WTC11 (cell line): ENCODE measurements around the gene AVP. TPM values are rescaled to one million over a fixed set of nuclear protein-coding genes. Genes with fewer than 3 reads are reported as not detected.

Experiments used
- ATAC-seq: fragments of 200-7000 bp; cut with Tn5 transposase; 2 replicates; pipeline ENCODE4 v1.10.0; 2021; ENCODE audit warnings: mild to moderate bottlenecking, moderate library complexity
- CTCF ChIA-PET: fragments of 300-600 bp; sonication (Branson Sonifier 250); formaldehyde crosslinking; loops from one replicate; lab custom pipeline; 2021; ENCODE audit warnings: antibody characterized with exemption; lab: Charles Lee
- POLR2A ChIA-PET: fragments of 350-600 bp; sonication (Branson Sonifier 250); formaldehyde crosslinking; loops from one replicate; lab custom pipeline; 2021; ENCODE audit warnings: antibody characterized with exemption; lab: Charles Lee
- DNase-seq: peaks from one replicate; pipeline ENCODE4 v3.0.0; 2021; ENCODE audit warnings: low spot score
- H3K27ac Mint-ChIP-seq: 2 replicates; pipeline ENCODE4 v1.8.0; 2021; ENCODE audit warnings: mixed read lengths
- H3K27me3 Mint-ChIP-seq: 2 replicates; pipeline ENCODE4 v1.8.0; 2021; ENCODE audit warnings: low read depth, mild to moderate bottlenecking, moderate library complexity, mixed read lengths
- H3K36me3 Mint-ChIP-seq: 2 replicates; pipeline ENCODE4 v1.8.0; 2021; ENCODE audit warnings: mixed read lengths
- H3K4me1 Mint-ChIP-seq: 2 replicates; pipeline ENCODE4 v1.8.0; 2022; ENCODE audit warnings: mixed read lengths
- H3K4me3 Mint-ChIP-seq: 2 replicates; pipeline ENCODE4 v1.8.0; 2021; ENCODE audit warnings: mild to moderate bottlenecking, moderate library complexity, mixed read lengths
- H3K9me3 Mint-ChIP-seq: 2 replicates; pipeline ENCODE4 v1.8.0; 2021; ENCODE audit warnings: mixed read lengths
- EMX1 ChIP-seq: fragments of 250-450 bp; sonication (Bioruptor Pico); IDR thresholded peaks from 2 replicates; pipeline ENCODE4 v1.8.0; 2021; ENCODE audit warnings: mild to moderate bottlenecking
- ESRRA ChIP-seq: sonication (generic); formaldehyde crosslinking; IDR thresholded peaks from 2 replicates; pipeline ENCODE4 v1.8.1; 2022; ENCODE audit warnings: mild to moderate bottlenecking, missing genetic modification reagents, borderline replicate concordance
- FOXK1 ChIP-seq: sonication (generic); formaldehyde crosslinking; IDR thresholded peaks from 2 replicates; pipeline ENCODE4 v1.8.0; 2022; ENCODE audit warnings: mild to moderate bottlenecking, moderate library complexity, missing genetic modification reagents
- GABPB1 ChIP-seq: sonication (generic); formaldehyde crosslinking; IDR thresholded peaks from 2 replicates; pipeline ENCODE4 v1.8.1; 2023; ENCODE audit warnings: mild to moderate bottlenecking, missing genetic modification reagents
- JUN ChIP-seq: sonication (generic); formaldehyde crosslinking; IDR thresholded peaks from 2 replicates; pipeline ENCODE4 v1.8.0; 2023; ENCODE audit warnings: mild to moderate bottlenecking, missing genetic modification reagents
- KAT7 ChIP-seq: sonication (generic); formaldehyde crosslinking; IDR thresholded peaks from 2 replicates; pipeline ENCODE4 v1.8.1; 2023; ENCODE audit warnings: missing genetic modification reagents, mild to moderate bottlenecking, borderline replicate concordance
- NFYB ChIP-seq: sonication (generic); formaldehyde crosslinking; conservative IDR thresholded peaks from 2 replicates; pipeline ENCODE4 v1.8.0; 2022; ENCODE audit warnings: low read depth, missing genetic modification reagents
- SOX15 ChIP-seq: fragments of 250-450 bp; sonication (Bioruptor Pico); IDR thresholded peaks from 2 replicates; pipeline ENCODE4 v1.9.0; 2021; ENCODE audit warnings: mild to moderate bottlenecking
- TEAD1 ChIP-seq: sonication (generic); formaldehyde crosslinking; IDR thresholded peaks from 2 replicates; pipeline ENCODE4 v1.8.0; 2022; ENCODE audit warnings: mild to moderate bottlenecking, missing genetic modification reagents
- ZNF138 ChIP-seq: sonication (generic); formaldehyde crosslinking; conservative IDR thresholded peaks from 2 replicates; pipeline ENCODE4 v1.8.1; 2022; ENCODE audit warnings: mild to moderate bottlenecking, moderate library complexity, missing genetic modification reagents
- ZNF263 ChIP-seq: sonication (generic); formaldehyde crosslinking; IDR thresholded peaks from 2 replicates; pipeline ENCODE4 v1.8.1; 2022; ENCODE audit warnings: low read depth, mild to moderate bottlenecking, moderate library complexity, missing genetic modification reagents
- ZNF396 ChIP-seq: fragments of 250-450 bp; sonication (Bioruptor Pico); IDR thresholded peaks from 2 replicates; pipeline ENCODE4 v1.8.0; 2021; ENCODE audit warnings: mild to moderate bottlenecking, moderate library complexity, borderline replicate concordance
- ZNF423 ChIP-seq: fragments of 250-450 bp; sonication (Bioruptor Pico); IDR thresholded peaks from 2 replicates; pipeline ENCODE4 v2.1.2; 2022; ENCODE audit warnings: mild to moderate bottlenecking, moderate library complexity
- total RNA-seq: library from RNA; stranded (reverse); gene quantifications from 3 replicates; pipeline ENCODE4 v1.2.3, GENCODE V29; 2021
- TF ChIP-seq, protein P1 (sequence below): fragments of 250-450 bp; sonication (Bioruptor Pico); IDR thresholded peaks from 2 replicates; pipeline ENCODE4 v2.1.2; 2022; ENCODE audit warnings: mild to moderate bottlenecking, moderate library complexity
- TF ChIP-seq, protein P2 (sequence below): sonication (generic); formaldehyde crosslinking; IDR thresholded peaks from 2 replicates; pipeline ENCODE4 v1.8.0; 2023; ENCODE audit warnings: missing genetic modification reagents
- TF ChIP-seq, protein P3 (sequence below): fragments of 250-450 bp; sonication (Bioruptor Pico); IDR thresholded peaks from 2 replicates; pipeline ENCODE4 v1.9.0; 2021; ENCODE audit warnings: mild to moderate bottlenecking
- TF ChIP-seq, protein P4 (sequence below): fragments of 250-450 bp; sonication (Bioruptor Pico); IDR thresholded peaks from 2 replicates; pipeline ENCODE4 v1.9.0; 2021; ENCODE audit warnings: mild to moderate bottlenecking
- TF ChIP-seq, protein P5 (sequence below): sonication (generic); formaldehyde crosslinking; IDR thresholded peaks from 2 replicates; pipeline ENCODE4 v1.8.0; 2022; ENCODE audit warnings: mild to moderate bottlenecking, missing genetic modification reagents

AVP gene
- total RNA-seq, 1 experiment from 2014 or later, result 0.50 TPM

DNA sequence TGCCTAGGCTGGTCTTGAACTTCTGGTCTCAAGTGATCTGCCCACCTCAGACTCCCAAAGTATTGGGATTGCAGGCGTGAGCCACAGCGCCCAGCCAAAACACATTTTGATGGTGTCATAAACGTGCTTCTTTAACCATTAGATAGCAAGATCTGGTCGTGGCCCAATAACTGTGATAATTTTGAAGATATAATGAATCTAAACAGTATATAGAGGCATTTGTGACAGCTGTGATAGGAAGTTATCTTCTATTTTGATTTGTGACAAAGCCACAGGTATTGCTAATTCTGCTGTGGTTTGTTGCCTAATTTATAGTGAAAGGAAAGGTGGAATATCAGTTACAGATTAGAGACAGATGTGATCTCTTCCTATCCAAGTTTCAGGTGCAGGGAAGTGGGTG is 13.8 kb downstream of the AVP start:
- peaks cover 9% of the 10 kb centered on the region for H3K36me3 Mint-ChIP-seq
- no peak overlapping the region for H3K27ac Mint-ChIP-seq
- ChIA-PET POLR2A (no interaction called here), CTCF (no interaction called here)
- no peak for DNase-seq
- peaks cover 56% of the 10 kb centered on the region for H3K27me3 Mint-ChIP-seq
- TF ChIP-seq, protein P1, sequence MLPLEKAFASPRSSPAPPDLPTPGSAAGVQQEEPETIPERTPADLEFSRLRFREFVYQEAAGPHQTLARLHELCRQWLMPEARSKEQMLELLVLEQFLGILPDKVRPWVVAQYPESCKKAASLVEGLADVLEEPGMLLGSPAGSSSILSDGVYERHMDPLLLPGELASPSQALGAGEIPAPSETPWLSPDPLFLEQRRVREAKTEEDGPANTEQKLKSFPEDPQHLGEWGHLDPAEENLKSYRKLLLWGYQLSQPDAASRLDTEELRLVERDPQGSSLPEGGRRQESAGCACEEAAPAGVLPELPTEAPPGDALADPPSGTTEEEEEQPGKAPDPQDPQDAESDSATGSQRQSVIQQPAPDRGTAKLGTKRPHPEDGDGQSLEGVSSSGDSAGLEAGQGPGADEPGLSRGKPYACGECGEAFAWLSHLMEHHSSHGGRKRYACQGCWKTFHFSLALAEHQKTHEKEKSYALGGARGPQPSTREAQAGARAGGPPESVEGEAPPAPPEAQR (CRISPR knock-in tag), result no peak
- TF ChIP-seq ZNF423 (CRISPR knock-in tag), result no peak
- no peak for TF ChIP-seq SOX15
- TF ChIP-seq EMX1, result no peak
- TF ChIP-seq ZNF138 (CRISPR knock-in tag), result no peak
- H3K4me3 Mint-ChIP-seq, result peak overlapping the region; percentile 31; the same call in 1 of the 2 replicates
- H3K9me3 Mint-ChIP-seq, result peaks cover 18% of the 10 kb centered on the region
- peaks cover 6% of the 10 kb centered on the region for H3K4me1 Mint-ChIP-seq
- no peak for ATAC-seq

DNA sequence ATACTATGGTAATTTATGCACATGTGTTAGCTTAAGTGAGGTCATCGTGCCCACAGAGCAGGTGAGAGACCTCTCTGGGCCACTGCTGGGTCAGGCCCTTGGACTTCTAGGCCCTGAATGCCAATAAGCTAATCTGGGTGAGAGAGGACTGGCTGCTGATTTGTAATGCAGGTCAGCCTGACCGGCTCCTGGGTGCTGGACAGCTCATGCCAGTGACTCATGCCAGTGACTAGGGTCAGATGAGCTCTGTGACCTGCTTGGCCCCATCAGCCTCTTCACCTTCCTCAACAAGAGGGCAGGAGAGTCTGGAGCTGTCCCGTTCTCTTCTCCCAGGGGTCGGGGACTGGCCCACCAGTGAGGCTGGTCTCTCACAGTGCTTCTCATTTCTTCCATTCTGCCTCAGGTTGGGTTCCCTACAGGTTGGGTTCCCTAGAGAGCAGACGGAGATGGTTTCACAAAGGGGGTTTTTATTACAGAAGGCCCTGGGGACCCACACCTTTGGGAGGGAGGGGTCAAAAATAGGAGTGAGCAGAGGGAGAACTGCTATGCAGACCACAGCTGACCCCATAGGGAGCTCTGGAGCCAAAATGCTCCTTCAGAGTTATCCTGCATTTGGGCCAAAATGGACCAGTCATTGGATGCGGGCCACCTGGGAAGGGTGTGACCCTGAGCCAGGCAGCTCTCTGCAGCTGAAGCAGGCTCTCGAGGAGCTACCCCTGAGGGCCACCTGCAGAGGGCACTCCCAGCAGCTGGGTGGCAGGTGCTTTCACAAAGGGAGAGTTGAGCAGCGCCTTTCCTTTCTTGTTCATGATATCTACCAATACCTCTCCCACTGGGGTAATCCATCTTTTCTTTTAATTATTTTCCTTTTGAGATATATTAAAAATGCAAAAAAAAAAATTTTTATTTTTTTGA is 15.3 kb downstream of the AVP start:
- peaks cover 3% of the 10 kb centered on the region for H3K9me3 Mint-ChIP-seq
- CTCF ChIA-PET, result interaction anchor here (0.6 to 1.6 kb wide), 14 partner anchors 8 to 313 kb away, joined by 3 to 8 read pairs (median 4); no protein-coding TSS in a partner anchor
- peak; percentile 13; the same call in 1 of the 2 replicates for TF ChIP-seq ZNF423 (CRISPR knock-in tag)
- TF ChIP-seq, protein P2, sequence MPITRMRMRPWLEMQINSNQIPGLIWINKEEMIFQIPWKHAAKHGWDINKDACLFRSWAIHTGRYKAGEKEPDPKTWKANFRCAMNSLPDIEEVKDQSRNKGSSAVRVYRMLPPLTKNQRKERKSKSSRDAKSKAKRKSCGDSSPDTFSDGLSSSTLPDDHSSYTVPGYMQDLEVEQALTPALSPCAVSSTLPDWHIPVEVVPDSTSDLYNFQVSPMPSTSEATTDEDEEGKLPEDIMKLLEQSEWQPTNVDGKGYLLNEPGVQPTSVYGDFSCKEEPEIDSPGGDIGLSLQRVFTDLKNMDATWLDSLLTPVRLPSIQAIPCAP, result no peak
- TF ChIP-seq, all 79 proteins: peak for 1
- peaks cover 3% of the 10 kb centered on the region for H3K36me3 Mint-ChIP-seq
- peaks cover 6% of the 10 kb centered on the region for H3K4me1 Mint-ChIP-seq
- DNase-seq (no peak), ATAC-seq (peak; percentile 43)
- H3K27me3 Mint-ChIP-seq, result peaks cover 41% of the 10 kb centered on the region
- POLR2A ChIA-PET, result no interaction called here
- no peak overlapping the region for H3K4me3 Mint-ChIP-seq
- no peak overlapping the region for H3K27ac Mint-ChIP-seq

DNA sequence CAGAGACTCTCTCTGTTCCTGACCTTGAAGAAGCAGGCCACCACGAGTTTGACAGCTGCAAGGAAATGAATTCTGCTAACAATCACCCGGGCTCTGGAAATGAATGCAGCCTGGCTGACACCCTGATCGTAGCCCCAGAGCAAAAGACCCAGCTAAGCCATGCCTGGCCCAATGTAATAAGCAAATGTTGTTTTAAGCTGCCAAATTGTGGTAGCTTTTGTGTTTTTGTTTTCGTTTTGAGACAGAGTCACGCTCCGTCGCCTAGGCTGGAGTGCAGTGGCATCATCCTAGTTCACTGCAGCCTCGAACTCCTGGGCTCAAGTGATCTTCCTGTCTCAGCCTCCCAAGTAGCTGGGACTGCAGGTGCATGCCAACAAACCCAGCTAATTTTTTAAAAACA is 16.4 kb downstream of the AVP start:
- Mint-ChIP-seq H3K36me3 (no peaks in the 10 kb centered on the region), H3K27me3 (peaks cover 30% of the 10 kb centered on the region), H3K9me3 (no peaks in the 10 kb centered on the region), H3K4me3 (no peak overlapping the region), H3K4me1 (peaks cover 6% of the 10 kb centered on the region), H3K27ac (no peak overlapping the region)
- ChIA-PET POLR2A (no interaction called here), CTCF (interaction anchor here (0.6 to 1.5 kb wide), 2 partner anchors 14 to 48 kb away, joined by 3 to 5 read pairs; no protein-coding TSS in a partner anchor)
- ATAC-seq, result no peak
- TF ChIP-seq ZNF396 (CRISPR knock-in tag) (no peak), NFYB (no peak), ZNF263 (CRISPR knock-in tag) (no peak), FOXK1 (CRISPR knock-in tag) (no peak), TEAD1 (CRISPR knock-in tag) (no peak), GABPB1 (no peak), ESRRA (CRISPR knock-in tag) (no peak), ZNF423 (CRISPR knock-in tag) (no peak), JUN (CRISPR knock-in tag) (no peak), KAT7 (no peak)
- TF ChIP-seq, protein P3, sequence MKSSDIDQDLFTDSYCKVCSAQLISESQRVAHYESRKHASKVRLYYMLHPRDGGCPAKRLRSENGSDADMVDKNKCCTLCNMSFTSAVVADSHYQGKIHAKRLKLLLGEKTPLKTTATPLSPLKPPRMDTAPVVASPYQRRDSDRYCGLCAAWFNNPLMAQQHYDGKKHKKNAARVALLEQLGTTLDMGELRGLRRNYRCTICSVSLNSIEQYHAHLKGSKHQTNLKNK (CRISPR knock-in tag), result no peak
- TF ChIP-seq, protein P4, sequence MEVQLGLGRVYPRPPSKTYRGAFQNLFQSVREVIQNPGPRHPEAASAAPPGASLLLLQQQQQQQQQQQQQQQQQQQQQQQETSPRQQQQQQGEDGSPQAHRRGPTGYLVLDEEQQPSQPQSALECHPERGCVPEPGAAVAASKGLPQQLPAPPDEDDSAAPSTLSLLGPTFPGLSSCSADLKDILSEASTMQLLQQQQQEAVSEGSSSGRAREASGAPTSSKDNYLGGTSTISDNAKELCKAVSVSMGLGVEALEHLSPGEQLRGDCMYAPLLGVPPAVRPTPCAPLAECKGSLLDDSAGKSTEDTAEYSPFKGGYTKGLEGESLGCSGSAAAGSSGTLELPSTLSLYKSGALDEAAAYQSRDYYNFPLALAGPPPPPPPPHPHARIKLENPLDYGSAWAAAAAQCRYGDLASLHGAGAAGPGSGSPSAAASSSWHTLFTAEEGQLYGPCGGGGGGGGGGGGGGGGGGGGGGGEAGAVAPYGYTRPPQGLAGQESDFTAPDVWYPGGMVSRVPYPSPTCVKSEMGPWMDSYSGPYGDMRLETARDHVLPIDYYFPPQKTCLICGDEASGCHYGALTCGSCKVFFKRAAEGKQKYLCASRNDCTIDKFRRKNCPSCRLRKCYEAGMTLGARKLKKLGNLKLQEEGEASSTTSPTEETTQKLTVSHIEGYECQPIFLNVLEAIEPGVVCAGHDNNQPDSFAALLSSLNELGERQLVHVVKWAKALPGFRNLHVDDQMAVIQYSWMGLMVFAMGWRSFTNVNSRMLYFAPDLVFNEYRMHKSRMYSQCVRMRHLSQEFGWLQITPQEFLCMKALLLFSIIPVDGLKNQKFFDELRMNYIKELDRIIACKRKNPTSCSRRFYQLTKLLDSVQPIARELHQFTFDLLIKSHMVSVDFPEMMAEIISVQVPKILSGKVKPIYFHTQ, result no peak
- TF ChIP-seq, protein P5, sequence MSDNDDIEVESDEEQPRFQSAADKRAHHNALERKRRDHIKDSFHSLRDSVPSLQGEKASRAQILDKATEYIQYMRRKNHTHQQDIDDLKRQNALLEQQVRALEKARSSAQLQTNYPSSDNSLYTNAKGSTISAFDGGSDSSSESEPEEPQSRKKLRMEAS (CRISPR knock-in tag), result no peak
- TF ChIP-seq, protein P1 (CRISPR knock-in tag), result no peak
- no peak for DNase-seq
